Colonic mucosa (tissue), 4 donors: ENCODE measurements around the gene CCDC136. TPM values are rescaled to one million over a fixed set of nuclear protein-coding genes. Genes with fewer than 3 reads are reported as not detected.

Experiments used
- DNase-seq: peaks from one replicate; pipeline ENCODE4 v3.0.0-alpha.2; 2020
- H3K27ac ChIP-seq: fragments of 200-600 bp; one replicate; pipeline ENCODE4 v1.8.0; 2021
- H3K27me3 ChIP-seq: fragments of 200-600 bp; one replicate; pipeline ENCODE4 v1.8.0; 2021
- H3K36me3 ChIP-seq: fragments of 200-600 bp; one replicate; pipeline ENCODE4 v1.8.0; 2021
- H3K4me1 ChIP-seq: fragments of 200-600 bp; one replicate; pipeline ENCODE4 v1.8.0; 2021; ENCODE audit warnings: mild to moderate bottlenecking
- H3K4me3 ChIP-seq: fragments of 200-600 bp; one replicate; pipeline ENCODE4 v1.8.0; 2021
- H3K9ac ChIP-seq, 2 donors: one replicate each; pipeline ENCODE4 v1.7.0; 2013; ENCODE audit warnings: control low read depth in 2 of 2, low read depth in 2 of 2, low read length in 2 of 2
- H3K9me3 ChIP-seq: fragments of 200-600 bp; one replicate; pipeline ENCODE4 v1.8.0; 2021
- CTCF ChIP-seq: fragments of 200-600 bp; IDR thresholded peaks from one replicate; pipeline ENCODE4 v1.8.0; 2022; ENCODE audit warnings: antibody characterized with exemption, mild to moderate bottlenecking
- intact Hi-C: fragments of 100-400 bp; cut with DNase I; formaldehyde crosslinking; loops from one replicate; pipeline ENCODE4 v1.14.1; 2022
- total RNA-seq, 2 donors: library from RNA; stranded (reverse); fragmentation: NEBNext Ultra II Directional in 1 of 2; extraction: Animal tissue kit (Norgen Biotek cat#: 25700) in 1 of 2; gene quantifications; one replicate each; pipeline ENCODE4 v1.2.1, GENCODE V29; 2021
- donor health status: healthy.
- donor health status: DM: no; HTN: no; CAD: no.
- donor health status: DM: no; HTN: no; CAD: no.

CCDC136 gene
- total RNA-seq, 2 donors from 2014 or later = 0.64 to 5.8 TPM

GRCh38 chr7:128830231-128831177 lies 38.7 kb downstream of the CCDC136 start, which contains the start of gene FLNC:
Gene FLNC, plus strand, starts transcription at chr7:128830406. Its CDS starts 232 bp downstream, at chr7:128830638.
- Histone ChIP-seq H3K4me3 (peak within 1 kb of the TSS; percentile 39), H3K27ac (peak within 1 kb of the TSS; percentile 64), H3K9me3 (no peaks in the 10 kb centered on the region), H3K4me1 (no peaks in the 10 kb centered on the region), H3K9ac (peak within 1 kb of the TSS; percentile 40 to 60), H3K27me3 (peaks cover 28% of the 10 kb centered on the region), H3K36me3 (no peaks in the 10 kb centered on the region)
- no peak for DNase-seq
- intact Hi-C loops = no loop called here
- TF ChIP-seq CTCF = no peak

GRCh38 chr7:128831178-128831993 lies 39.6 kb downstream of the CCDC136 start:
- no peaks in the 10 kb centered on the region for H3K4me1 ChIP-seq
- intact Hi-C loops = no loop called here
- no peak for TF ChIP-seq CTCF
- H3K9ac ChIP-seq = peak overlapping the region in 1 of 2 donors; percentile 50
- DNase-seq = no peak
- H3K27ac ChIP-seq = peak overlapping the region; percentile 64
- no peaks in the 10 kb centered on the region for H3K9me3 ChIP-seq
- H3K4me3 ChIP-seq = peak overlapping the region; percentile 39
- no peaks in the 10 kb centered on the region for H3K36me3 ChIP-seq
- peaks cover 28% of the 10 kb centered on the region for H3K27me3 ChIP-seq

- intact Hi-C loops = no loop called here
- Histone ChIP-seq H3K27ac (peak overlapping the region; percentile 64), H3K4me1 (no peaks in the 10 kb centered on the region), H3K4me3 (peak overlapping the region; percentile 39), H3K9me3 (no peaks in the 10 kb centered on the region), H3K36me3 (no peaks in the 10 kb centered on the region), H3K9ac (peak overlapping the region; percentile 56 to 58), H3K27me3 (peaks cover 28% of the 10 kb centered on the region)
- no peak for DNase-seq
- no peak for TF ChIP-seq CTCF
Measured at GRCh38 chr7:128831994-128832879, 40.5 kb downstream of the CCDC136 start.

GRCh38 chr7:128832880-128833147 lies 41.0 kb downstream of the CCDC136 start:
- Histone ChIP-seq H3K9me3 (no peaks in the 10 kb centered on the region), H3K36me3 (no peaks in the 10 kb centered on the region), H3K27me3 (peaks cover 28% of the 10 kb centered on the region), H3K4me1 (no peaks in the 10 kb centered on the region), H3K4me3 (peak overlapping the region; percentile 39), H3K9ac (peak overlapping the region; percentile 46 to 56), H3K27ac (peak overlapping the region; percentile 64)
- intact Hi-C loops = no loop called here
- no peak for DNase-seq
- no peak for TF ChIP-seq CTCF
